Osteocyte (in vitro differentiated cells): ENCODE measurements around the gene NMNAT1. TPM values are rescaled to one million over a fixed set of nuclear protein-coding genes. Genes with fewer than 3 reads are reported as not detected.

Source experiments
- DNase-seq: peaks from one replicate; pipeline ENCODE4 v3.0.0; 2021; ENCODE audit warnings: mixed read lengths; ENCODE audit not compliant: unreplicated experiment; ENCODE audit errors: extremely low spot score
- H3K27ac Mint-ChIP-seq: one replicate; pipeline ENCODE4 v1.8.0; 2021; ENCODE audit warnings: mild to moderate bottlenecking, mixed read lengths; ENCODE audit not compliant: unreplicated experiment
- H3K27me3 Mint-ChIP-seq: one replicate; pipeline ENCODE4 v1.8.0; 2021; ENCODE audit warnings: mixed read lengths; ENCODE audit not compliant: unreplicated experiment
- H3K36me3 Mint-ChIP-seq: one replicate; pipeline ENCODE4 v1.8.0; 2021; ENCODE audit warnings: mixed read lengths; ENCODE audit not compliant: unreplicated experiment
- H3K4me1 Mint-ChIP-seq: one replicate; pipeline ENCODE4 v1.8.0; 2021; ENCODE audit warnings: mixed read lengths; ENCODE audit not compliant: unreplicated experiment
- H3K4me3 Mint-ChIP-seq: one replicate; pipeline ENCODE4 v1.8.0; 2021; ENCODE audit warnings: mild to moderate bottlenecking, moderate library complexity, mixed read lengths; ENCODE audit not compliant: unreplicated experiment
- H3K9me3 Mint-ChIP-seq: one replicate; pipeline ENCODE4 v1.8.0; 2021; ENCODE audit warnings: mixed read lengths; ENCODE audit not compliant: unreplicated experiment
- CTCF ChIP-seq: fragments of 200-600 bp; sonication (generic); IDR thresholded peaks from 2 replicates; pipeline ENCODE4 v1.5.0; 2021; ENCODE audit warnings: antibody characterized with exemption, mild to moderate bottlenecking, moderate library complexity
- total RNA-seq: library from RNA; stranded (reverse); gene quantifications from 2 replicates; pipeline ENCODE4 v1.2.1, GENCODE V29; 2021

NMNAT1 gene
- total RNA-seq, 1 donor from 2014 or later = 14.5 TPM

- TF ChIP-seq CTCF = peak; percentile 74
- H3K36me3 Mint-ChIP-seq = peaks cover 9% of the 10 kb centered on the region
- H3K4me1 Mint-ChIP-seq = peaks cover 16% of the 10 kb centered on the region
- peak overlapping the region; percentile 96 for H3K4me3 Mint-ChIP-seq
- no peaks in the 10 kb centered on the region for H3K9me3 Mint-ChIP-seq
- no peaks in the 10 kb centered on the region for H3K27me3 Mint-ChIP-seq
- peak overlapping the region; percentile 98 for H3K27ac Mint-ChIP-seq
- DNase-seq = no peak
These were observed 806 bp upstream of the NMNAT1 start for GRCh38 chr1:9942399-9942938.

GRCh38 chr1:9946315-9946714, 3.0 kb downstream of the NMNAT1 start:
- DNase-seq = no peak
- Mint-ChIP-seq H3K27me3 (no peaks in the 10 kb centered on the region), H3K27ac (no peak overlapping the region), H3K36me3 (peaks cover 11% of the 10 kb centered on the region), H3K4me3 (no peak overlapping the region), H3K4me1 (peaks cover 19% of the 10 kb centered on the region), H3K9me3 (no peaks in the 10 kb centered on the region)
- no peak for TF ChIP-seq CTCF

- no peaks in the 10 kb centered on the region for H3K27me3 Mint-ChIP-seq
- H3K9me3 Mint-ChIP-seq = no peaks in the 10 kb centered on the region
- peaks cover 7% of the 10 kb centered on the region for H3K4me1 Mint-ChIP-seq
- no peak for TF ChIP-seq CTCF
- H3K36me3 Mint-ChIP-seq = peaks cover 2% of the 10 kb centered on the region
- no peak for DNase-seq
- no peak overlapping the region for H3K27ac Mint-ChIP-seq
- no peak overlapping the region for H3K4me3 Mint-ChIP-seq
These were observed 14.5 kb downstream of the NMNAT1 start for GRCh38 chr1:9957726-9958125.

GRCh38 chr1:9960011-9960410, 16.7 kb downstream of the NMNAT1 start:
- Mint-ChIP-seq H3K4me1 (peaks cover 7% of the 10 kb centered on the region), H3K36me3 (no peaks in the 10 kb centered on the region), H3K27me3 (no peaks in the 10 kb centered on the region), H3K9me3 (no peaks in the 10 kb centered on the region), H3K27ac (no peak overlapping the region), H3K4me3 (no peak overlapping the region)
- DNase-seq = no peak
- no peak for TF ChIP-seq CTCF

GRCh38 chr1:9960706-9961562, 17.7 kb downstream of the NMNAT1 start:
- Mint-ChIP-seq H3K4me1 (peaks cover 7% of the 10 kb centered on the region), H3K4me3 (no peak overlapping the region), H3K27me3 (no peaks in the 10 kb centered on the region), H3K9me3 (no peaks in the 10 kb centered on the region), H3K36me3 (no peaks in the 10 kb centered on the region), H3K27ac (no peak overlapping the region)
- no peak for DNase-seq
- TF ChIP-seq CTCF = no peak
